Measurements from ENCODE around the gene SLPI.

SLPI gene

GRCh38 chr20:45269754-45270270 lies 15.4 kb upstream of the SLPI start:
- no peak for DNase-seq

- DNase-seq, result no peak
Observed at GRCh38 chr20:45269056-45269455, 14.7 kb upstream of the SLPI start.

GRCh38 chr20:45268531-45268930 lies 14.2 kb upstream of the SLPI start:
- no peak for DNase-seq

- no peak for DNase-seq
Observed at GRCh38 chr20:45266977-45267376, 12.6 kb upstream of the SLPI start.

GRCh38 chr20:45263556-45264266 lies 9.3 kb upstream of the SLPI start:
- DNase-seq, result no peak

- DNase-seq, result no peak
Observed at GRCh38 chr20:45258664-45259063, 4.3 kb upstream of the SLPI start.

GRCh38 chr20:45258259-45258658 lies 3.9 kb upstream of the SLPI start:
- no peak for DNase-seq

GRCh38 chr20:45257711-45258110 lies 3.3 kb upstream of the SLPI start:
- DNase-seq, result no peak

- no peak for DNase-seq
Observed at GRCh38 chr20:45257161-45257560, 2.8 kb upstream of the SLPI start.

- no peak for DNase-seq
Observed at GRCh38 chr20:45253261-45253660, 1.1 kb downstream of the SLPI start.

GRCh38 chr20:45251884-45252560 lies 2.3 kb downstream of the SLPI start:
- DNase-seq, result no peak

- DNase-seq, result no peak
Observed at GRCh38 chr20:45248609-45249008, 5.8 kb downstream of the SLPI start.

- DNase-seq, result no peak
Observed at GRCh38 chr20:45247865-45248264, 6.5 kb downstream of the SLPI start.

- DNase-seq, result no peak
Observed at GRCh38 chr20:45246109-45246508, 8.3 kb downstream of the SLPI start.

GRCh38 chr20:45238139-45238538 lies 16.2 kb downstream of the SLPI start:
- no peak for DNase-seq

- DNase-seq, result no peak
Observed at GRCh38 chr20:45235995-45236394, 18.4 kb downstream of the SLPI start.

- no peak for DNase-seq
Observed at GRCh38 chr20:45230631-45231030, 23.7 kb downstream of the SLPI start.

- DNase-seq, result peak; percentile 1
Observed at GRCh38 chr20:45229264-45230056, 24.9 kb downstream of the SLPI start.

- no peak for DNase-seq
Observed at GRCh38 chr20:45226287-45226686, 28.1 kb downstream of the SLPI start.

- no peak for DNase-seq
Observed at GRCh38 chr20:45223136-45223535, 31.2 kb downstream of the SLPI start.

GRCh38 chr20:45221076-45221475 lies 33.3 kb downstream of the SLPI start, which contains the start of gene SEMG2:
Gene SEMG2 (plus strand): TSS chr20:45221373. CDS start chr20:45221390, 17 bp downstream.
- no peak for DNase-seq

GRCh38 chr20:45218636-45219035 lies 35.7 kb downstream of the SLPI start:
- no peak for DNase-seq

GRCh38 chr20:45218124-45218523 lies 36.2 kb downstream of the SLPI start:
- DNase-seq, result no peak

All from fibroblast of skin of back (primary cell).